Breast epithelium (tissue), 3 donors: ENCODE data around the gene ABLIM2.

Experiments used
- CTCF ChIP-seq, 3 donors: fragments of 450-650 bp; IDR thresholded peaks; one replicate each; pipeline ENCODE4 v1.5.1; 2016 to 2017; ENCODE audit warnings: antibody characterized with exemption in 3 of 3, mild to moderate bottlenecking in 3 of 3, moderate library complexity in 3 of 3
- POLR2A ChIP-seq: fragments of 450-650 bp; IDR thresholded peaks from one replicate; pipeline ENCODE4 v1.6.1; 2016; ENCODE audit warnings: antibody characterized with exemption, mild to moderate bottlenecking, moderate library complexity
- POLR2AphosphoS5 ChIP-seq, 3 donors: sonication (generic); formaldehyde crosslinking; IDR thresholded peaks; one replicate each; pipeline ENCODE4 v1.6.1; 2017; ENCODE audit warnings: antibody characterized with exemption in 3 of 3

DNA sequence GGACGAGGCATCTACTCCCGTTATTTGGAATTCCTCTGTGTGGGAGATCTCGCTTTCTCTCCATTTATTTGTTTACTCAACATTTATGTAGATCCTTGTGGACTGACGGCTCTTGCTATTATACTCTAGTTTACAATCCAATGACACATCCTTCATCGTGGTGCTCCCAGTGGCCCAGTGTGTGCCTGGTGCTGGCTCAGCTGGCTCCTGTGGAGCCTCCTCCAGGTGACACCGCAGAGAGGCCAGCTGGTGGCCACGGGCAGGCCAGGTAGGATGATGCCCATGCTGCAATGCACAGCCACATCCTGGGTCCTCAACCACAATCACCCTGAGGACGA is 134.9 kb downstream of the ABLIM2 start:
- no peak for TF ChIP-seq CTCF (IDR thresholded peaks at IDR 0.05)
- no peak for TF ChIP-seq POLR2AphosphoS5 (IDR thresholded peaks at IDR 0.05)
- no peak for TF ChIP-seq POLR2A
